Raji (cell line): ENCODE measurements around the gene SCN3A.

ENCODE experiments used
- POLR2A ChIP-seq: IDR thresholded peaks from 2 replicates; pipeline ENCODE4 v1.6.1; 2011; ENCODE audit warnings: low read depth, low read length, control low read depth; ENCODE audit not compliant: insufficient read depth

SCN3A gene

DNA sequence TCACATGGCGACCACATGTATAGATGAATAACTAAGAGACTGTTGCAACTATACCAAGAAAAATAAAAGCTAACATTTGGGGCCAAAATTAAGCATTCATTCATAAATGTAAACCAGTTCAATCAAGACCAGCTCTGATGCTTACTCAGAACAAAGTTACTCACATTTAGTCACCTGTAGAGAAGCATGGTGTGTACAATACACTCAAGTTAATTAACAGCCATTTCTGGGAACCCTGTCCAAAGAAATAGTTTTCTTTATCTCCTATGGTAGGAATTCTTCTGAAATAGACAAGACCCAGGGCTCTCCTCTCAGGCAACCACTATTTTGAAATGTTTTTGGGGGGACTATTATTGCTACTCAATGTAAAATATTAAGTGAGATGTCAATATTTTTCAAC lies 1.6 kb downstream of the SCN3A start:
- no peak for TF ChIP-seq POLR2A

DNA sequence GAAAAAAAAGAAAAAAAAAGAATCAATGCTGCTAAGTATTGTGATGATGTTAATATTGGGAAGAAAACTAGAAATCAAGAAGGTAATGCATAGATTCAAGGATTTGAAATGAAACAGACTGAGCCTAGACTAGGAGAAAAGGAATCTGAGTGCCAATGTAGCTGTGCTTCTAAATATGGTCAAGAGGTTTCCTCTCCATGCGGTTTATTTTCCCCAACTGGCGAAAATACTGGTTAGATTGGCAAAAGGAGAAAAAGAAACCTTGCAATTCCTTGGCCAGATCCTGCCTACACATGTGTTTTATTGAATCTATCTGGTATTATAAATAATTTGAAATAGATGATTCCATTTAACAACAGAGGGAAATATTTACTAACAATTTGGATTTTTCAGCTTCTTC lies 5.7 kb downstream of the SCN3A start:
- TF ChIP-seq POLR2A, result no peak

DNA sequence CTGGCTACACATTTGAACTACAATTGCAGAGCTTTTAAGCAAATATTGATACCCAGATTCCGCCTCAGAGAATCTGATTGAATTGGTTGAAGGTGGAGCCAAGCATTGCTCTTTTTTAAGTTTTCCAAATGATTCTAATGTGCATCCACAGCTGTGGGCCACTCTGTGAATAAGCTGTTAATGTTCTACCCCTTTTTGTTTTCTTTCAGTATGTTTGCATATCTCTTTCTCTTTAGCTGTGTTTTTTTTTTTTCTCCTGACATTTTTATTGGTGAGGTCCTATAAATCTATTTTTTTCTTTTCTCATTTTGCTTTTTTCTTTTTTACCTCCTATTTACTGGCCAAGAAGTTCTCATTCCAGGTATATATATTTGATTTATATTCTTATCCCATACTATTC lies 6.5 kb downstream of the SCN3A start:
- TF ChIP-seq POLR2A, result no peak

DNA sequence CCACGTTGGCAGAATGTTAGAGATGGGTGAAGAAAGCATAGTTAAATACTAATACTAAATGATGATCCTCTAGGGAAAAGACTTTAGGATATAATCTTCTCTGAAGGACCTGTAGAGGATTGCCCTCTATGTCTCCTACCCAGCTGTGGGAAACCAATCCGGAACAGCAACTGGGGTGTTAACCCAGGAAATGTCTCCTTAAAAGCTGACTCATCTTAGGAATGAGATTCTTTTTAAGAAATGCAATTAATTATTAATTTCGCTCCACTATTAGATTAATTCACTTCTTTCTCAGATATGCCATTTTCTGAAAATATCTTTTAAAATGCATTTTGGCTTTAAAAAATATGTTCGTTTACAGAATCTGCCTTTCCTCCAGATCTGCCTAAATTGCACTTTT lies 7.4 kb downstream of the SCN3A start:
- no peak for TF ChIP-seq POLR2A

DNA sequence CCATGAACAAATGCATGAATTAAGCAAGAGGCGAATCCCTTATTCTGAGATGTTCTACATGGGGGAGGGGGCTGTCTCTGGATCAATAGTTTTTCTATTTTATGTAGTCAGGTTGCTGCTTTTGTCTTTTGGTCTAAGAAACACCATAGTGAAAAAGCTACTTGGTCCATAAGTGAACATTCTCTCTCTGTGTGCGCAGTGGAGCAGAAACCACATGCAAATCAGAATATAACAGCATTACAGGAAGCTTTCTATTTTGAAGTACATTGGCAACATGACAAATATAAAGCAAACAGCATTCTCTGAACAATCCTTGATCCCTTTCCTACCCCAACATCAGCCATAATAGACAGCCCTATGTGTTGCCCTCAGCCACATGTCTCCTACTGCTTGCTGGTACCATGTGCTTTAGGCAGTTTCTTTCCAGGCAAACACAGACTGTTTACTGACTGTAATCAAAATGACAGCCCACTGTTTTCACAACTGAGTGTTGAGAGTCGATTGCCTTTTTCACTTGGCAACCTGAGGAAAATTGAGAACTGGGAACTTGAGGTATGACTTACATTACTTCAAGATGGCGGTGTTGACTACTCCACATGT lies 10.6 kb downstream of the SCN3A start:
- TF ChIP-seq POLR2A, result no peak

DNA sequence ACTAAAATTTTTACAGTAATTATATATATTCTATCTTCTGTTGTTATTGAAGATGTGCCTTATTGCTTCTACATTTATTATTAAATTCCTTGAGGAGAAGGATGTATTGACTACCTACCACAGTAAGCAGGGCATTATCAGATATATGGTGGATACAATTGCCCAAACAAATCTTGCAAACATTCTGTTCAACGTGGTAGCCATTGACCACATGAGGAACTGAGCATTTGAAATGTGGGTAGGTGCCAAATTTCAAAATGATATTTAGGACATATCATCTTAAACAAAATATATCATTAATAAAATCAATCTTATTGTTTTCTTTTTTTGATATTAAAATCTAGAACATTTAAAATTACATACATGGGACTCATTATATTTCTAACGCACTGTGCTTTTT lies 11.1 kb downstream of the SCN3A start:
- TF ChIP-seq POLR2A, result no peak

DNA sequence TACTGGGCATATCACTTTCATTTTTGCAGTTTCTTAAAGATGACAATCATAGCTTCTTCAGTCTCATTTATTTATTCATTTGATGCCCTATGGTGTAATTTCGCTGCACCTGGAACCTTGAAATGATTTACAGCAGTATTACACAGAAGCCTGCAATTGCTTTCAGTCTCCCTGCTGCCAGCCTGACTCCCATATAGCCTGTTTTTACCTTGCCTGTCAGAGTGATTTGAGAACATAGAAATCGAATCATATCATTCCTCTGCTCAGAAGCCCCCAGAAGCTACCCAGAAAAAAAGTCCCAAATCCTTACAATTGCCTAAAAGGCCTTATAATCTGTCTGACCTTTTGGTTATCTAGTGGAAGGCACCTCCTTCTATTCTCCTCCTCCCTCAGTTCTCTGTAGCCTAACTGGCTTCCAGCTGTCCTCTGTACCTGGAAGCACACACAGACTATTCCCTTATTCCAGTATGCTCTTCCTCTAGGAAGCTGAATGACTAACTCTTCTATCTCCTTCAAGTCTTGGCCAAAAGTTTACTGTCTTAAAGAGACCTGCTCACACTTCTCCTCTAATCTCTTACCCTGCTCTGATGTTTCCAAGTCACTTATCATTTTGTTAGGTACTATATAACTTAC lies 12.6 kb downstream of the SCN3A start:
- no peak for TF ChIP-seq POLR2A

DNA sequence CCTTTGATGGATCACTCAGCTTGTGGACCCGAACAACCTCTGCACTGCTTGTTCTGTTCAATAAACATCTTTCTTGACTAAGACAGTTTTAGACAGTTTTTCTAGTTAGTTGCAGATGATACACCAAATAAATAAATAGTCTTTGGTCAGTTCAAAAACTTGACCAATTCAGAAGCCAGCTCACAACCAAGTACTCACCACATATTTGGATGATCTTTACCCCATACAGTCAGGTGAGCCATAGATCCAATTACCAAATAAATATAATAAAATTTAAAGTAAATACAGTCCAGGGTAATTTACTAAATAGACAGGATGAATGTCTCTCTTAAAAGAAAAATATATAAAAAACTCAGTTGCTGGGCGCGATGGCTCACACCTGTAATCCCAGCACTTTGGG lies 18.2 kb downstream of the SCN3A start:
- TF ChIP-seq POLR2A, result no peak

DNA sequence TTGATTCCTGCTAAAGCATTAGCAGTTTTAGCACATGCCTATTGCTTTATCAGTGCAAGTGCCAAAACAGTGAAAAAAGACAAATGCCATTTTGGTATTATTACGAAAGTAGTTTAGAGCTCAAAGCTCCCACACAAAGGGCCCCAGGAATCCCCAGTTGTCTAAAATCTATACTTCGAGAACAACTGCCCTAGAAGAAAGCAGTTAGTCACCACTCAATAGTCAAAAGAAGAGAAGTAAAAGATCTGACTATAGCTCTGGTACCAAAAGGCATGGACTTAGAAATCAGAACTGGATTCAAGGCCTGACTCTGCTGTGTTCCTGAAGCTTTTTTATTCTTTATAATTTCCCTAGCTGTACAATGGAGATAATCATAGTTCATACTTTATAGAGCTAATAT lies 21.8 kb downstream of the SCN3A start:
- no peak for TF ChIP-seq POLR2A

DNA sequence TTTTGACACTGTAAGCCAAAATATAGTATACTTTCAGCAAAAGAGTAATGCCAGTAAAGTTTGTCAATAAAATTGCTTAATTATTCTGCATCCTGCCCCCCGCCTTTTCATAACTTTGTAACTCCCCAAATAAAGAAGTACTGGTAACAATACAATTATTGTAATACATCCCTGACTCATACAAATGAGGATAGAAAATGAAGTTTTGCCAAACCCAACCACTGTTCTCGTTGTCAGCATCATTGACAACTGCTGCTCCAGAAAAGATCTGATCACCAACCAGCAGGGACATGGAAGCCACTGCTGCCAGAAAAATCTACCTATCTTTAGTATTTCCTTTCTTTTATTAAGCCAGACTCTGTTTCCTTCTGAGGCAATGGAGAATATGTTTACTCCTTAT lies 27.1 kb downstream of the SCN3A start:
- TF ChIP-seq POLR2A, result no peak

DNA sequence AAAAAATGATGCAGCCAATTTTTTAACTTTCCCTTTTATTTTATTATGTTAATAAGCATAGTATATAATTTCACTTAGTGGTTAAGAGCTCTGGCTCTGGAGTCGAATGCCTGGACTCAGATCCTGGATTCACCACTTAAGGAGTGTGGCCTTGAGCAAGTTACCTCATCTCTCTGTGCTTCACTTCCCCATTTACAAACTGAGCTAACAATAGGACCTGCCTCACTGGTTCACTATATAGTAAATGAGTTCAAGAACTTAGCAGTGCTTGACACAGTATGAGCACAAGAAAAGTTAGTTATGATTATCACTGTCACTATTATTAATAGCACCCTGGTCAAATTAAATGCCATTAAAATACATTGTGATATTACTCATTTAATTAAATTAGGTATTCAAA lies 30.6 kb downstream of the SCN3A start:
- TF ChIP-seq POLR2A, result no peak

DNA sequence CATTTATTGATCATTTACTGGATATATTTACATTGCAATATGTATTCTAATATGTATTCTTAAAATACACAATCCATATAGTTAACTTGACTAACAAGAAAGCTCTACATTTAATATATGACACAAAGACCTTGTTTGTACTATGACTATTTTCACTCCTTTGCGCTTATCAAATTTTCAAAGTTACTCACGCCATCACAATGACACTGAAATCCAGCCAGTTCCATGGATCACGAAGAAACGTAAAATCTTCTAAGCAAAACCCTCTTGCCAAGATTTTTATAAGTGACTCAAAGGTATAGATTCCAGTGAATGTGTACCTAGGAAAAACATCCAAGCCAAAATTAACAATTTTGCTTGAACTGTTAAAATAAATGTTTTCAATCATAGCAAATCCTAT lies 39.6 kb downstream of the SCN3A start:
- TF ChIP-seq POLR2A, result no peak

DNA sequence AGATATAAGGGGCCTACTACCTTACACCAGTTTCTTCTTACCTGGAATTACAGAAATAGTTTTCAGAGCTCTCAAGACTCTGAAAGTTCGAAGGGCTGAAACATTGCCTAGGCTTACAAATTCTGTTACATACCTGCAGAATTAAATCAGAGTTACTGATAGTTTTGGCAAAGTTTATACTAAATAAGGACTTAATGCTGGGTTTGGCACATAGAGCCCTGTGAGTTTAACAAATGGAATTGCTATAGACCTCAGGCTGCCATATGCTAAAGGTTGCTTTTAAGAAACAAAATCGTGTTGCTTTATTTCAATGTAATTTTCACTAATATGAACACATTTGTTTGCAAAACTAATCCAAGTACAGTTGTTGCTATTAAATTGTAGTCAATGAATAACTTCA lies 40.1 kb downstream of the SCN3A start:
- TF ChIP-seq POLR2A, result no peak

DNA sequence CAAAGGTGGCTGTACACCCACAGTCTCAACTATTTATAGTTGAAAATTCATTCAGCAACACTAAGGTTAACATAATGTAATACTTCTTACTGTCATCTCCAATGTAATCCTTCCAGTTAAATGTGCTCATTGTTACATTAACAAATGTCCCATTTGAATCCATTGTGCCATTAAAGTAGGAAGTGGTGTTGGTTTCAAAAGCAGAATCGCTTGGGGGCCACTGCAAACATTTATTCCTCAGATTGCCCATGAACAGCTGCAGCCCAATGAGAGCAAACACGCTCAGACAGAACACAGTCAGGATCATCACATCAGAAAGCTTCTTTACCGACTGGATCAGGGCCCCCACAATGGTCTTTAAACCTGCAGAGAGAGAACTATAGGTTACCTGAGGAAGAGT lies 41.4 kb downstream of the SCN3A start:
- TF ChIP-seq POLR2A, result no peak

DNA sequence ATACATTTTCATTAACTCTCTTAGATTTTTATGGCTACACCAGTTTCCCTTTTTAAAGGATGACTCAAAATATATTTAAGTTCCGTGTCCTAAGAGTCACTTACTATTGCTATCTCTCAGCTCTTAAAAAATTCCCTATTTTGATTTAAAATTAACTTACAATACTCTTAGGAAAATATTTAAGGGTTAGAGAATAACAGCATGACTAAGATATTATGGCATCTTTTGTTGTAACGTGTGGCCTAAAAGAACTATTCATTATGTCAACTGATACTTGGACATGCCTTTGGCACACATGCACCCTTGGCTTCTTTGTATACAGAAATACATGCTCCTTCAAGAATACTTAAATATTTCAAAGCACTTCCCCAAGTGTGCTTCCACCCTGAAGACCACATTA lies 42.3 kb downstream of the SCN3A start:
- TF ChIP-seq POLR2A, result no peak

DNA sequence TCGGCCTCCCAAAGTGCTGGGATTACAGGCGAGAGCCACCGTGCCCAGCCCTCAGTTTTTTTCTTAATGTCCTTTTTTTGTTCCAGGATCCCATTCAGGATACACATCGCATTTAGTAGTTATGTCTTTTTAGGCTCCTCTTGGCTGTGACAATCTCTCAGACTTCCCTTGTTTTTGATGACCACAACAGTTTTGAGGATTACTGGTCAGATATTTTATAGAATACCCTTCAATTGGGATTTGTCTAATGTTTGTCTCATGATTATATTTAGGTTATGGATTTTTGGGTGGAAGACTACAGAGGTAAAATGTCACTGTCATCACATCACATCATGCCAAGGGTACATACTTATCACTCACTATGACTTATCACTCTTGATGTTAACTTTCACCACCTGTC lies 46.7 kb downstream of the SCN3A start:
- no peak for TF ChIP-seq POLR2A

DNA sequence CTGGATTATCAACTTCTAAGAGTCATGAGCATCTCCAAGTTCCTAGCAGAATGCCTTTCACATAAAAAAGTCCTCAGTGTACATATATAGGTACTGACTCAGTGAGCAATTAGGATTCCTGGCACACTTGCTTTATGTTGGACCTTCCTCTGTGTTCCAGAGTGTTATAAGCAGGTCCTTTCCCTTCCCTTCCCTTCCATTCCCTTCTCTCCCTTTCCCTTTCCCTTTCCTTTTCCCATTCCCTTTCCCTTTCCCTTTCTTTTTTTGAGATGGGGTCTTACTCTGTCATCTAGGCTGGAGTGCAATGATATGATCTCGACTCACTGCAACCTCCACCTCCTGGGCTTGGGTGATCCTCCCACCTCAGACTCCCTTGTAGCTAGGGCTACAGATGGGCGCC lies 48.7 kb downstream of the SCN3A start:
- no peak for TF ChIP-seq POLR2A
